Stimulated activated CD4-positive, alpha-beta T cell treated with anti-CD3 and anti-CD28 coated beads, Interleukin-2, amount 100 ng/mL, for 48 hours (primary cell): ENCODE data around the gene PTX4.
"Not testable (repeated sequence)": the region's sequence is repeated elsewhere in the genome, so short reads cannot be mapped to it uniquely, and the experiment has no call there.

Experiments
- DNase-seq, 2 donors: peaks; one replicate each; pipeline ENCODE4 v3.0.0-alpha.2; 2020

The PTX4 gene

DNA sequence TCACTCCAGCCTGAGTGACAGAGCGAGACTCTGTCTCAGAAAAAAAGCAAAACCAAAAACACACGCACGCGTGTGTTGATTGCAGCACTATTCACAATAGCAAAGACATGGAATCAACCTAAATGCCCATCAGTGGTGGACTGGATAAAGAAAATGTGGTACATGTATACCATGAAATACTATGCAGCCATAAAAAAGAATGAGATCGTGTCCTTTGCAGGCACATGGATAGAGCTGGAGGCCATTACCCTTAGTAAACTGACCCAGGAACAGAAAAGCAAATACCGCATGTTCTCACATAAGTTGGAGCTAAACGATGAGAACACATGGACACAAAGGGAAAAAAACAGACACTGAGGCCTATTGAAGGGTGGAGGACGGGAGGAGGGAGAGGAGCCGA is 9.8 kb downstream of the PTX4 start:
- not testable (repeated sequence) for DNase-seq

DNA sequence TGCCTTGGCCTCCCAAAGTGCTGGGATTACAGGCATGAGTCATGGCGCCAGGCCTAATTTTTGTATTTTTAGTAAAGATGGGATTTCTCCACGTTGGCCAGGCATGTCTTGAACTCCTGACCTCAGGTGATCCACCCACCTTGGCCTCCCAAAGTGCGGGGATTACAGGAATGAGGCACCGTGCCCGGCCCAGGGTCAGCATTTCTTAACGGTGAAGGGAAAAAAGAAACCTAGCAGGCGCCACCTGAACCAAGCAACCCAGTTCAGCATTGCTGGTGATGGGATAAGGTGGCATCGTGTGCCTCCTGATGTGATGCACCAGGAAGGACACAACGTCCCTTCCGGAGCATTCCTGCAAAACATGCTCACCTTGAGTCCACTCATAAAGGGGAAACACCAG is 11.7 kb downstream of the PTX4 start:
- DNase-seq = no peak

DNA sequence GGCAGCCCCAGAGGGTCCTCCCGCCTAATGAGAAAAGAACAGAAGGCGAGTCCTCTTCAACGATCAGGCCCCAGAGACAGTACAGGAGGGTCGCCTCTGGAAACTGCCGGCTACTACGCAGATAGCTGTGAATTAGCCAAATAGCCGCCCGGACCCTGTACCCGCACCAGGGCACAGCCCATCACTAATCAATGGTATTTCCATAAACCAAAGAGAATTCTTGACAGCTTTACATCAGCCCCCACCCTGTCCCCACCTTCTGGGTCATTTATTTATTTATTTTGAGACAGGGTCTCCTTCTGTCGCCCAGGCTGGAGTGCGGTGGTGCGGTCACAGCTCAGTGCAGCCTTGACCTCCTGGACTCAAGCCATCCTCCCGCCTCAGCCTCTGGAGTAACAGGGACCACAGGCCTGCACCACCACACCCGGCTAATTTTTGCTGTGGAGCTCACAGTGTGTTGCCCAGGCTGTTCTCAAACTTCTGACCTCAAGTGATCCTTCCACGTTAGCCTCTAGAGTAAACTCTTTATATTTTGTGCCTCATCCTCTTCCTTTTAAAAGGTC is 13.1 kb downstream of the PTX4 start:
- DNase-seq = no peak

DNA sequence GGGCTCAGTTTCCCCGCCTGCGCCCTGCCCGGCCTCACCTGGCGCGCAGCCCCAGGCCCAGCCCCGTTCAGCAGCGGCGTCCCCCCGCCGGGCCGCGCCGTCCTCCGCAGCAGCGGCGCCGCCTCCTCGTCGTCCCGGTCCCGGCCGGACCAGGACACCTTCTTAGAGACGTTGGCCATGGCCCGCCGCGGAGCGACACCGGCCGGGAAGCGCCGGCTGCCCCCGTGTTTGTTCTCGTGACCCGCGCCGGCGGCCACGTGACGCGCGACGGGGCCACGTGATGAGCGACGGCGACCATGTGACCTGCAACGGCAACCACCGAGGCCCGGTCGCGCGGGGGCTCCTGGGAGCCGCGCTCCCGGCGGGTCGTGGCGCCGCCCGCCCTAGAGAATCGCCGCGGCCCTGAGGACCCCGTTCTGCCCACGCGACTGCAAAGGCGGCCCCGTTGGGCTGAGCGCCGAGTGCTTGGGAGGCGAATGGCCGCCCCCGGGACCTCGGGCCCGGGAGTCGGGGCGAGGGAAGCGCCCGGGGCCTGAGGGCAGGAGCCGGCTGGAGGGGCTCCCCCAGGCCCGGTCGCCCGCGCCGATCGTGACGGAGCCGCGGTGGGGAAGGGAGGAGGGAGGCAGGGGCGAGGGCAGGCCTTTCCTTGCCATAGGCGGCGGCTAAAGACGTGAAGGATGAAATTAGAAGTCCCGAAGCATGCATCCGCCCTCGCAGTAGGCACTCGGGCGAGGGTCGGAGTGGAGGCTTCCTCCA is 13.8 kb downstream of the PTX4 start, which contains the start of gene CLCN7:
TSS of gene CLCN7 (minus strand) at position 233 of the 756 bp plus-strand sequence. CDS start at position 179, 54 bp downstream.
- peak; percentile 86 to 87 for DNase-seq

DNA sequence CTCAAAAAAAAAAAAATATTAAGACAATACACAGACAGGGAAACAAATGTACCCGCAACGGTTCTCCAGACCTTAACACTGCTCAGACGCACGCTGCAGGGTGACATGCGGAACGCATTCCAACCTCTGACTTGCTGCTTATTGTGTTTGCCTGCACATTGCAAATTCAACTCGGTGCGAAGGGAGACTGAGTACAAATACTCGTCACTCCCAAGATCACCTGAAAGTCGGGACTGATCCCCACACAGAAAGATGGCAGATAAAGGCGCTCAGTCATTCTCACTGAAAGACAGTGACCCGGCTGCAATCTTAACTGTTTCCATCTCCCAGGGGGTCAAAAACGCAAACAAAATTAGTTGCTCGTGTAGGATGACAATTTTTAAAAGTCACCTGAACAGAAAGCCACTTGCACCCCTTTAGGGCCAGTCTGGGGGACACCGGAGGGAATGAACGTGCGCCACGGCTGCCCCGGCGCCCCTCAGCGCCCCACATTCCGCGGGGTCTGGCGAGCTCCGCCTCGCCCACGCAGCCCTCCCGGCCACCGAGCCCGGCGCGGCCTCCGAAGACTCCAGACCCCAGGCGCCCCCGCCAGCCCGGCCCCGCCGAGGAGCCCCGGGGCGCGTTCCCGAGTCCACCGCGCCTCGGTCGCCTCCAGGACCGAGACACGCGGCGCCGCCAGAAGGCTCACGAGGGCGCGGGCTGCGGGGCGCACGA is 14.5 kb downstream of the PTX4 start:
- DNase-seq = no peak

DNA sequence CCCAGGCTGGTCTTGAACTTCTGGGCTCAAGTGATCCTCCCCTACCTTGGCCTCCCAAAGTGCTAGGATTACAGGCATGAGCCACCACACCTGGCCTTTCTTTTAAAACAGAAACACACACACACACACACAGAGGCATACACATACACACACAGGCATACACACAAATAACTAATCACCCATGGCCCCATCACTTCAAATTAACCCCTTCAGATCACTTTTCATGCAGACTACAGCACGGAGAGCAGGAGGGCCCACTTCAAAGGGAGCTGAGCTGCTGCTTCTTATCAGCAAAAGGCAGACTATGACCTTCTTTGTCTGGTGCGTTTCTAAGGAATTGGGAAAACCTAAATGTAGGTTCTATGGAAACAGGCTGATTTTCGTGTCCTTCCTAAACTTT is 15.8 kb downstream of the PTX4 start:
- DNase-seq = no peak

DNA sequence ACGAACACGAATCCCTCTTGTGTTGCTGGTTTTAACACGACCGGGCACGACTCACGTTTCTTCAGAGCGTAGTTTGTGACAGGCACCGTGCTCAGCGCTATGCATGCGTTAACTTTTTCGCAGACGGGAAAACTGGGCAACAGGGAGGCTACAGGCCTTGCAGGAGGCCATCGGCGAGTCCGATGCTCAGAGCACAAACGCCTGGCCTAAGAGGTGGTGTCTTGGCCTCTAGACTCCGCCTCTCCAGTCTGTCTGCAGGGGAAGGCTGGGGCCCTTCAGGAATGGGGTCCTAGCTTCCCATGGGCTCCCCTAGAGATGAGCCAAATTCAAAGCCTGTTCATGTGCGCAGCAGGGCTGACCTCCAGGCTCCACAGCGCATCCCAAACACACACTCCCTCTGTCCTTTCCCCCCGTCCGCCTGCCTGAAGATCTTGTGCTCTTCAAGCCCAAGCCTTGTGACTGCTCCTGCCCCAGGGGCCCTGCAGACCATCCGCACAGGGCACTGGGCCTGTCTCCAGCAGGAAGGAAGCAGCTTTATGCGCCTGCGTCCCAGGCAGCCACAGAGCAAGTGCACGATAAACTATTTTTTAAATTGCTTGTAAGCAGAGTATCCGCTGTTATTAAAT is 17.1 kb downstream of the PTX4 start:
- no peak for DNase-seq

DNA sequence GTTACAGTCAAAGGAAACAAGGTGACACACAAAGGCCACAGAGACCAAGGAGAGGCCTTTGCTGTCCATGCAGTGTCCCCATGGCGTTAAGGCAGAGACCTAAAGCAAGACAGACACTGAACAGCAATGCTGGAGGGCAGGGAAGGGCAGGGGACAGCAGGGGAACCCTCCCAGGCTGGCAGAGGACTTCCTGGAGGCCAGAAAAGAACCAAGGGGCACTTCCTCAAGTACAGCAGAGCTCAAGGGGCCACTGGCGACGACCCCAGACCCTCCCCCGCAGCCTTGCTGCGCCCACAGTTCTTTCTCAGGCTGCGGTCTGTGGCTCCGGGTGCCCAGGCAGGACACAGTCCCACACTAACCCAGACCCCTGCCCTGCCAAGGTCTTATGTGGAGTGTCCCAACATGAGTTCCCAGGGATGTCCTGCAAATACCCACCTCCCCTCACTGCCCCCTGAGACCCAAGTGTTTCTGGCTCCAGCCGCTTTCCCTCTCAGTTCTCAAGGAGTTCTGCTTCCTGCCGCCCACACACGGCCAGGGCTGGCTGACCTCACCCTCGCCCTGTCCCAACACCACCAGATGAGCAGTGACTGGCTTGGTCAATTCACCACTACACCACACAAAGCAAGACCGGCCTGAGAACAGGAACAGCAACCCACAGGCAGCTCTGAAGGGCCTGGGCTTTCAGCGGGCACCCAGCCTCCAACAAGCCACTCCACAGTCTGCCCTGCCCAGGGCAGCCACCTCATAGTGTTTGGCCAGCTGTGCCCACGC is 18.1 kb downstream of the PTX4 start:
- no peak for DNase-seq

DNA sequence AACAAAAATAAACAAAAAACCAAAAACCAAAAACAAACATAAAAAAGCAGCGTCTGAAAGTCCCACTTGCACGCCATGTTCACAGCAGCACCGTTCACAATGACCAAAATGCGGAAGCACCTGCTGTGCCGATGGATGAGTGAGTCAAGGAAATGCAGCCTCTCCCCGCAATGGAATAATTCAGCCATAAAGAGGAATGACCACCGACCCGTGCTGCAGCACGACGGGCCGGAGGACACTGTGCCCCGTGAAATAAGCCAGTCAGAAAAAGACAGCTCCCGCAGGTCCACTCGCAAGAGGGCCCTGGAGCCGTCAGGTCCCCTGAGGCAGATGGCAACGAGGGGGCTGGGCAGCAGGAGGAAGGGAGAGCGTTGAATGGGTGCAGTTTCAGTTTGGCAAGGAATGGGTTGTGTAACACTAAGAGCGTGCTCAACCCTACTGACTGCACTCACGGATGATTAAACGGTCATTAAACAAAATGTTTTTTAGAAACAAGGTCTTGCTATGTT is 19.0 kb downstream of the PTX4 start:
- no peak for DNase-seq

DNA sequence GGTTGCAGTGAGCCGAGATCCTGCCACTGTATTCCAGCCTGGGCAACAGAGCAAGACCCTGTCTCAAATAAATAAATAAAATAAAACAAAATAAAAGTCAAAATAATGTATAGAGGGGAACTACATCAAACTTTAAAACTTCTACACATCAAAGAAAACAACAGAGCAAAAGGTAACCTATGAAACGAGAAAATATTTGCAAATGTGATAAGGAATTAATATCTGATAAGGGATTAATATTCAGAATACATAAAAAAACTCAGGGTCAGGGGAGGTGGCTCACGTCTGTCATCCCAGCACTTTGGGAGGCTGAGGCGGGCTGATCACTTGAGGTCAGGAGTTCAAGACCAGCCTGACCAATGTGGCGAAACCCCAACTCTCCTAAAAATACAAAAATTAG is 19.6 kb downstream of the PTX4 start:
- DNase-seq = not testable (repeated sequence)

DNA sequence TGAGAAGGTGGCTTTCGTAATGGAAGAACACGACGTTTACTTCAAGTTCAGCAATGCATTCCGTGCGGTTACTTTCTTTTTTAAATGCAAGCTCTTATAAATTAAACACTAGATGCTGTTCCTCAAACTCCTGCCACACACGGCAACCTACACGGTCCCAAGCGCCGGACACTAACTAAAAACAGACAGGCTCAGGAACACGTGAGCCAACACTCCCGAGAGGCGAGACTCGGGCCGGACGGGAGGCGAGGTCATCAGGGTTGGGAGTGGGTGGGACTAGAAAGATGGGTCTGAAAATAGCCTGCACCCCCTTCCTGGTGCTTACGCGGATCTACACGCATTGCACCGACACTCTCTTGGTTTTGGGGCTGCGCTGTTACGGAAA is 20.3 kb downstream of the PTX4 start:
- DNase-seq = no peak

DNA sequence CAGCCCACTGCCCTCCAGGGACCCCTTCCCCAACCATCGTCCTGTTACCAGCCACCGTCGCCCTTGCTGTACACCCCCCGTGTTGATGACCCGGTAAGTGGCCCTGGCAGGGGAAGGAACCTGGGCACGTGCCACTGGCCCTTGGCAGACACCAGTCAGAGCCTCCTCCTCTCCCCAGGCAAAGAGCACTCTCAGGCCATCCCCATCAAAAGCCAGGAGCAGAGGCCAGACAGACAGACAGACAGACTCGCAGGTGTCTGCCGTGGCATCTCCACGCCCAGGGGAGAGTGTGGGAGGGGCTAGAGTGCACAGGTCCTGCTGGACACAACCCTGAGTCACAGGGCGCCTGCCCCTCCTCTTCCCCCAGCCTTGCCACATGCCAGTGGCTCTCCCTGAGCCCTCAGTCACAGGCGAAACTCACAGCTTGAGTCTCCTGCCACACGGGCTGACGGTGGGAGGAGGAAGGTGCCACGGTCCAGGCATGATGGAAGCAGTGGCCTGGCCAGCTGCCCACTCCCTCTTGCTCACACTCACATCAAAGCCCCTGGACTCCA is 21.7 kb downstream of the PTX4 start:
- DNase-seq = no peak

DNA sequence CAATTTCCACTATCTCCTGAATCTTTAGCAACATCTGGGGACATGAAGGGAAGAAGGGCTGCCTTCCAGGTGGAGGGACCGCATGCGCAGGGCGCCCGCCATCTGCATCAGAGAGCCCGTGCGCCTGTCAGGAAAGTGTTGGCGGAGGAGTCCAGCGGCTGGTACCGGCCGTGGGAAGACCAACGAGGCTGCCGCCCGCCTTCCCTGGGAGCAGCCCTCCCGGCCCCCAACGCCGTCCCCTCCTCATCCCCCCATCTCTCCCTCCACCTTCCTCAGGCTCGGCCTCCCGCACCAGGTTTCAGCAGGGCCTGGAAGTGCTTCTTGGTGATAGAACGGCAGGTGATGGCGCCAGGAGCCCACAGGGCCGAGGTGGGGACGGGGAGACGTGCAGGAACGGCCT is 22.7 kb downstream of the PTX4 start:
- DNase-seq = no peak

DNA sequence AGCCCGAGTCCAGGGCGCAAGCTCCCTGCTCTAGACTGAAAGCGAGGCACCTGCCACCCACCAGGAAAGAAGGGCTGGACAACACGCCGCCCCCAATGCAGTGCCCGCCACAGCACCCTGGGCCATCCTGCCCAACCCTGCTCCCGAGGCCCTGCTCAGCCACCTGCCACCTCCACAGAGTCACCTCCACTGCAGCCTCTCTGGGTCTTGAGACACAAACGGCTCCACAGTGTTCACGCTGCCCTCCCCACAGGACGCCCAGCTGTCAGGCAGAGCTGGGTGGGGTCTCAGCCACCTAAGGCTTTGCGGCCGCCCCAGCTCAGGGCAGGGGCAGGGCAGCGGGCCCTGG is 23.2 kb downstream of the PTX4 start:
- no peak for DNase-seq

DNA sequence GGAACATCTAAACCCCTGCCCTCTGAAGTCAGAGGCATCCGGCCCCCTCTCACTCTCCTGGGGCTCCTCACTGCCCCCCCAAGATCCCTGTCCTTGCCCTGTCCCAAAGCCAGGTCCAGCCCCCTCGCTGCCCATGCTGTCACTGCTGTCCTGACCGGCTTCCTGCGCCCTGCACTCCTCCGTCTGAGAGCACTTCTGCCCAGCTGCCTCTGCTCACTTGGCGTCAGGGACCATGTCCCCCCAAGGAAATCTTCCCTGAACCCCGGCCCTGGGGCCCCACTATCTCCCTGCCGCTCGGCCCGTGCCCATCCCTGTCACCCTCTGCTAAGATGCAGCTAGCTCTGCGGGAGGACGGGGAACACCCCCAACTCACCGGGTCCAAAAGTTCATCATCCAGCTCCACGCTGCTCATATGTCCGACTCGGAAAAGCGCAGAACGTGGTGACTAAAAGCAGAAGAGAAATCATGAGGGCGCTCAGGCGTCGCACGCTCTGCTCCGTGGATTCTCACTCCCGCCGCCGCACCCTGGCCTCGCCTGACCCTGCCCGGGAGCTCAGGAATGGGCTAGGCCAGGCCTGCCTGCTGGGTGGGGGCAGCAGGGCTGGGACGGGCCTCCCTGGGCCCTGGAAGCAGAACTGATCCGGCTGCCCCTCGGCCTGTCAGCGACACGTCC is 23.7 kb downstream of the PTX4 start:
- no peak for DNase-seq

DNA sequence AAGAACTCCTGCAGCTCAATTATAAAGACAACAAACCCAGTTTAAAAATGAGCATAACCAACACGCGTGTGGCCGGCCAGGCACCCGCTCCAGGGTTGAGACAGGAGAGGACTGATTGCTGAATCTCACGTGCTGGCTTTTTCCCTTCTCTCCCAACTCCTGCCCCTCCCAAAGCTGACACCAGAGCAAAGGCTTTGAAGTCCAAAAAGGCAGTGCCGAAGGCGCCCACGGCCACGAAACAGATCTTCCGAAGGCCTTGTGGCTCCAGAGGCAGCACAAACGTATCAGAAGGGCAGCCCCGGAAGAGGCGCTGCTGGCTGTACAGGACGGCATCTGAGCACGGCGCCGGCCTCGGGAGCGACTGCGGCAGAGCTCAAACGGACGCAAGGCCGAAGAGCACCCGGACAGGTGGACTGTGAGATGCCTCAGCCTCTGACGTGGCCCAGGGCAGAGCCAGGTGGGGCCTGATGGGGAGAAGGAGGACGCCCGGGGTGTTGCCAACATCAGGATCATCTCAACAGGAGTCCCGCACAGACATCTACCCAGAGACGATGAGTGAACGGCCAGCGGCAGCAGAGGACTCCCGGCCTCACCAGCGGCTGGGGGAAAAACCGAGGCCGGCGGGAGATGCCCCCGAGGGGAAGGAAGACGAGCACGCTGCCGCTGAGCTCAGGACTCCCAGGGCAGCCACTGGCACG is 24.4 kb downstream of the PTX4 start:
- no peak for DNase-seq

DNA sequence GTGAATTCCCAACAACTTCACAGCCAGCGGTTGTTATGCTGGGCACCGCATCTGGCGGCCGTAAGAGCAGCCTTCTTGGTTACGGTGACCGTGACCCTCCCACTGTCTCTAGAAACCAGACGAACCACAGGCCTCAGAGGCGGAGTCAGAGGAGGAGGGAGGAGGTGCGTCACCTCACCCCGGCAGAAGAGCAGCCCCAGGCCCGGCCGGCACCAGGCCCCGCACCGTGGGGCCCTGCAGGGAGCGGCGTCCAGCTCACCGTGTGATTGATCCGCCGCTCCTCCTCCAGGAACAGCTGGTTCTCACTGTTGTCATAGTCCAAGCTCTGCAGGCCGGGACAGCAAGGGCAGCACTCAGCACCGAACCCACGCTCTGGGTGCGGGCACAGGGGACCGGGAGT is 27.6 kb downstream of the PTX4 start:
- DNase-seq = no peak

DNA sequence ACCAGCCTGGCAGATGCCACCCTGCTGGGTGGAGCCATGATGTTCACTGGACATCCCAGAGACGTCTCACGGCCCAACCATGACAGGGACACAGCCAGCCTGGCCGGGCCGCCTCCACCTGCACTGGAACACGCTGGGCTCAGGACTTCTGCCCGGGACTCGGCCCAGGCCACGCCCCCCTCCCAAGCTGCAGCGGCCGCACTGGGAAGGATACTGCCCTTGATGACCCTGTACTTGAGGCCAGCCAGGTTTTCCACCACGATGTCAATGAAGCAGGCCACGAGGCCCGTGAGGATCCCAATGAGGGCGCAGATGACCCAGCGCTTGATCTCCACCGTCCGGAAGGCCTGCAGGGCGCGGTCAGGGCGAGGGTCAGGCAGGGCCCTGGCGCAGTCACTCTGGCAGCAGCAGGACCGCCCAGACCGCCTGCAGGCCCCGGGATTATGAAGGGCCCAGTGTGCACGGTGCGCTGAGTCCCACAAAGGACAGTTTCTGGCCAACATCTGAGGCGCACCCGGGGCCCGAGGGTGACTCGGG is 28.1 kb downstream of the PTX4 start:
- DNase-seq = no peak

DNA sequence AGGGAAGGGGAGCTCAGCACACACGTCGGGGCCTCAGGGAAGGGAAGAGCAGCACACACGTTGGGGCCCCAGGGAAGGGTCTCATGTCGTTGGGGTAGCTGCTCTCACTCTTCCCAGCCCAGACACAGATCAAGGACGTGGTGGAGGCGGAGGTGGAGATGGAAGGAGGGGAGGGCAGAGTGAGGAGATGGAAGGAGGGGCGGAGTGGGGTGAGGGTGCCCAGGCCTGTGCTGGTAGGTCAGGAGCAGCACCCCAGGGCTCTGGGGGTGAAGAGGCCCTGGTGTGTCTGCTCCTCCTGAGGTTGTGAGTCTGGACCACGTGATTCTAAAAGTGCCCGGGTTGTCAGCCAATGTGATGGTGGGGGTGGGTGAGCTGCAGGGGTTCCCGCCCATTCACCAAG is 28.8 kb downstream of the PTX4 start:
- DNase-seq = no peak

DNA sequence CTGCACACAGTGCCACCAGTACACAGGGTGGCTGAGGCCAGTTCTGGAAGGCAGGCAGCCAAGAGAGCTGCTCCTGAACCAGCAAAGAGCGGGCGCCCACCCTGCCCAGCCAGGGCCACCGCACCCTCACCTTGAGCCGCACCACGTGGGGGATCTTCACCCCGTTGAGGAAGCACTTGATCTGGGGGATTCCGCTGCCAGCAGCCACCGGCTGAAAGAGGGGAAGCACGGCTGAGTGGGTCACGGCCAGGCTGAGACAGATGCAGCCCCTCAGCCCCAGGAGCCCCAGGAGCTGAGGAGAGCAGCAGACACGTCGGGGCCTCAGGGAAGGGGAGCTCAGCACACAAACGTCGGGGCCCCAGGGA is 29.8 kb downstream of the PTX4 start:
- DNase-seq = no peak

DNA sequence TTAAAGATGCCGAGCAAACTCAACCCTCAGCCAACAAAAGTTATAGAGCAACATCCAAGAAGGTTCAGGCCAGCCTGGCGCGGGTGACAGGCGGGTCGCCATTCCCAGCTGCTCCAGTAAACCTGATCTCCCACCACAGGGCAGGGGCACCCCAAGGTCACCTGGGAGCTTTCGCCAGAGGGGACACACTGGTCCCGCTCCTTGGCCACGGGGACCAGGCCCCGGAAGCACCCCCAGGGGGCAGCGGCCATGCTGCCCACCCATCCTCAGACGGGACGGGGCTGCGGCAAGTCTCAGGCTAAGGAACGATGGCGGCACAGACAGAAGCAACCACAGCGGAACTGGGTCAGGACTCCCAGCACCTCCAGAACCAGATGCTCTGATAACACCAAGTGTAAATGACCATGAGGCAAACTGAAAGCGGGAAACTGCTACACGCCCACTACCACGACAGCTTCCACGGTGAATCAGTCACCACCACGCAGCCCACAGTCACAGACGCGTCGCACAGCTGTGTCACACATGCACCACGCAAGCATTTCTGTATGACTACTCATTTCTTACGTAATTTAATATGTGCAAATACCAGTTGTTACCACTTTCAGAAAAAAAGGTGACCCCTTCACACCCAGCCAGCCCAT is 30.3 kb downstream of the PTX4 start:
- peak; percentile 8 to 13 for DNase-seq
